ENCODE data around the gene MMAA.

Gene MMAA

GRCh38 chr4:145679520-145679919, 60.3 kb downstream of the MMAA start:
- Histone ChIP-seq H3K4me3 (ENCODE audit: low read length, poor library complexity, severe bottlenecking) (no peak overlapping the region), H2AFZ (ENCODE audit: low read length) (no peak overlapping the region)

DNA sequence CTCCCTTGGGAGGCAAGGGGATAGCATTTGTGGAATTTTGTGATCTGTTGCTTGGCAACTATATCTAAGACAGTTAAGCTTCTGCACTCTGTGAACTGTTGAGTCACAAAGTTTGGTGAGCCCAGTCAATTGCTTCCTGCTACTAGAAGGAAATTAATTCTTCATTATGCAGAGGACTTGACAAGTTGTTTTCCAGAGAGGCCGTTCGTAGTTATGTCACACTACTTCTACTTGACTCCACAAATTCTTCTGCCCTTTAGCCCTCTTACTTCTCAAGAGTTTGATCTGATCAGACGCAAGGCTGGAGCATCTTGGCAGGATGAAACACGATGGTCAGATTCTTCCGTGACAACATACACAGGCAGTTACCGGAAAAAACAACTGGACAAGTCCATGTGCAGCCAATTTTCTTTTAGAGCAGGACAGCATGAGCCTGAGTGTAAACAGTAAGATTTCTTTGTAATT, 60.8 kb downstream of the MMAA start, which contains the start of gene C4orf51:
C4orf51 (plus strand) TSS at position 156 of the 465 bp plus-strand sequence; CDS start at position 214, 58 bp downstream.
- Histone ChIP-seq H3K9me2 (replicated peaks; ENCODE audit: low read depth, low read length) (no peaks in the 10 kb centered on the region), H3K4me1 (ENCODE audit: insufficient read depth, low read length, poor library complexity, severe bottlenecking) (no peaks in the 10 kb centered on the region), H3K4me2 (ENCODE audit: low read depth, low read length, poor library complexity, severe bottlenecking) (no peak within 1 kb of the TSS), H3K79me2 (ENCODE audit: insufficient read depth, low read length) (no peaks in the 10 kb centered on the region), H3F3A (ENCODE audit: low read depth) (no peaks in the 10 kb centered on the region), H3K9ac (ENCODE audit: low read depth, low read length, poor library complexity, severe bottlenecking) (no peak within 1 kb of the TSS), H3K4me3 (ENCODE audit: low read length, poor library complexity, severe bottlenecking) (no peak within 1 kb of the TSS), H3K36me3 (ENCODE audit: insufficient read depth, low read length) (no peaks in the 10 kb centered on the region), H3K9me3 (ENCODE audit: insufficient read depth, low read depth, low read length) (no peaks in the 10 kb centered on the region), H2AFZ (ENCODE audit: low read length) (0 out of 2 replicates have a peak within 1 kb of the TSS, but pooled peaks have one; percentile 46), H4K20me1 (ENCODE audit: insufficient read depth, low read length, poor library complexity, severe bottlenecking) (no peaks in the 10 kb centered on the region), H3K27me3 (ENCODE audit: insufficient read depth, low read length, poor library complexity, severe bottlenecking) (no peaks in the 10 kb centered on the region)
- TF ChIP-seq EZH2phosphoT487 (IDR thresholded peaks at IDR 0.05; ENCODE audit: borderline replicate concordance): no peak
- no peak for TF ChIP-seq CTCF (conservative IDR thresholded peaks at IDR 0.05; ENCODE audit: low read length)

More at GRCh38 chr4:145679520-145679919, 60.3 kb downstream of the MMAA start:
- Histone ChIP-seq H3K9me2 (replicated peaks; ENCODE audit: low read depth, low read length) (no peaks in the 10 kb centered on the region), H3K36me3 (ENCODE audit: insufficient read depth, low read length) (no peaks in the 10 kb centered on the region), H3K4me1 (ENCODE audit: insufficient read depth, low read length, poor library complexity, severe bottlenecking) (no peaks in the 10 kb centered on the region), H3K4me2 (ENCODE audit: low read depth, low read length, poor library complexity, severe bottlenecking) (no peak overlapping the region), H3K79me2 (ENCODE audit: insufficient read depth, low read length) (no peaks in the 10 kb centered on the region), H3K9me3 (ENCODE audit: insufficient read depth, low read depth, low read length) (no peaks in the 10 kb centered on the region), H4K20me1 (ENCODE audit: insufficient read depth, low read length, poor library complexity, severe bottlenecking) (no peaks in the 10 kb centered on the region), H3K27me3 (ENCODE audit: insufficient read depth, low read length, poor library complexity, severe bottlenecking) (no peaks in the 10 kb centered on the region), H3K9ac (ENCODE audit: low read depth, low read length, poor library complexity, severe bottlenecking) (no peak overlapping the region), H3F3A (ENCODE audit: low read depth) (no peaks in the 10 kb centered on the region)
- TF ChIP-seq CTCF (conservative IDR thresholded peaks at IDR 0.05; ENCODE audit: low read length): no peak
- TF ChIP-seq EZH2phosphoT487 (IDR thresholded peaks at IDR 0.05; ENCODE audit: borderline replicate concordance): no peak

DNA sequence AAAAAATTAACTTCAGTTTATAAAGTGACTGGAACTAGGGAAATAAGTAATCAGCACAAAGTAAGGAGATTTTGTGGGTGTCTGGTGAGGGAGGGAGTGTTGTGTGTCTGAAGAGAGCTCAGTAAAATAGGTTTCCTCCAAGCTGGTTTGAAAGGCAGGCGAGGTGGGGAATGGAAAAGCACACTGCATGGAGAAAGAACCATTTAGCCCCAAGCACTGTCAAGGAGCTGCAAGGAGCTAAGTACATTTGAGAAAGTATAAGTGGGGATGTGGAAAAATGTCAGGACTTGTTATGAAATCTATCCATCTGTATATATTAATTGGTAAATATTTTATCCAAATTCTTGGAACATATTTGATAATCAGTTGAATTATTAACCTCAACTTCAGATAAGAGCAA, 61.7 kb downstream of the MMAA start:
- no peak overlapping the region for H3K9ac ChIP-seq (ENCODE audit: low read depth, low read length, poor library complexity, severe bottlenecking)
- no peaks in the 10 kb centered on the region for H3K4me1 ChIP-seq (ENCODE audit: insufficient read depth, low read length, poor library complexity, severe bottlenecking)
- no peaks in the 10 kb centered on the region for H3K36me3 ChIP-seq (ENCODE audit: insufficient read depth, low read length)
- H3K4me2 ChIP-seq (ENCODE audit: low read depth, low read length, poor library complexity, severe bottlenecking): no peak overlapping the region
- TF ChIP-seq EZH2phosphoT487 (IDR thresholded peaks at IDR 0.05; ENCODE audit: borderline replicate concordance): no peak
- TF ChIP-seq CTCF (conservative IDR thresholded peaks at IDR 0.05; ENCODE audit: low read length): no peak
- H3K27me3 ChIP-seq (ENCODE audit: insufficient read depth, low read length, poor library complexity, severe bottlenecking): no peaks in the 10 kb centered on the region
- no peak overlapping the region for H2AFZ ChIP-seq (ENCODE audit: low read length)
- H3K9me3 ChIP-seq (ENCODE audit: insufficient read depth, low read depth, low read length): no peaks in the 10 kb centered on the region
- H3K79me2 ChIP-seq (ENCODE audit: insufficient read depth, low read length): no peaks in the 10 kb centered on the region
- H3K4me3 ChIP-seq (ENCODE audit: low read length, poor library complexity, severe bottlenecking): no peak overlapping the region
- H3F3A ChIP-seq (ENCODE audit: low read depth): no peaks in the 10 kb centered on the region
- no peaks in the 10 kb centered on the region for H3K9me2 ChIP-seq (replicated peaks; ENCODE audit: low read depth, low read length)
- no peaks in the 10 kb centered on the region for H4K20me1 ChIP-seq (ENCODE audit: insufficient read depth, low read length, poor library complexity, severe bottlenecking)

All from Loucy (cell line).